HEK293 (cell line): ENCODE results near the gene POLG2.

Experiments used
- CTCF ChIA-PET: fragments of 350-600 bp; formaldehyde crosslinking; extraction: SDS; loops from one replicate; lab custom pipeline; 2021; ENCODE audit warnings: antibody characterized with exemption; lab: Yijun Ruan, JAX
- POLR2A ChIA-PET: fragments of 300-600 bp; formaldehyde crosslinking; extraction: SDS; loops from one replicate; lab custom pipeline; 2020; ENCODE audit warnings: antibody characterized with exemption, inconsistent platforms; lab: Yijun Ruan, JAX
- H3K27ac ChIP-seq: fragments of 200-500 bp; sonication (Bioruptor generic); 2 replicates; pipeline ENCODE4 v1.5.1; 2014; ENCODE audit warnings: low read depth, low read length, control low read depth, inconsistent platforms; ENCODE audit errors: extremely low read depth
- H3K36me3 ChIP-seq, 2 experiments: fragments of 200-500 bp in 1 of 2; sonication (Bioruptor generic) in 1 of 2; 1 replicate in 1 of 2; 2 replicates in 1 of 2; pipeline ENCODE4 v1.5.1; 2014 to 2017; ENCODE audit warnings: inconsistent platforms in 2 of 2, low read length in 2 of 2; ENCODE audit not compliant: control insufficient read depth in 2 of 2, insufficient read depth in 1 of 2
- H3K4me1 ChIP-seq: fragments of 200-500 bp; sonication (Bioruptor generic); 2 replicates; pipeline ENCODE4 v1.5.1; 2014; ENCODE audit warnings: mild to moderate bottlenecking, low read length, inconsistent platforms; ENCODE audit not compliant: control insufficient read depth, insufficient read depth
- H3K4me3 ChIP-seq: 2 replicates; pipeline ENCODE4 v1.5.1; 2011; ENCODE audit warnings: low read depth, mild to moderate bottlenecking, control low read depth, low read length, moderate library complexity
- H3K9me3 ChIP-seq: fragments of 200-500 bp; sonication (Bioruptor generic); 2 replicates; pipeline ENCODE4 v1.5.1; 2014; ENCODE audit warnings: low read depth, low read length, inconsistent platforms; ENCODE audit not compliant: control insufficient read depth, insufficient read depth
- BCL11A ChIP-seq: fragments of 450-650 bp; formaldehyde crosslinking; IDR thresholded peaks from 2 replicates; pipeline ENCODE4 v1.5.1; 2016; ENCODE audit warnings: low read depth, missing biosample characterization, missing genetic modification characterization
- TCF7L2 ChIP-seq: IDR thresholded peaks from 2 replicates; pipeline ENCODE4 v1.6.1; 2011; ENCODE audit warnings: low read depth, mild to moderate bottlenecking, inconsistent platforms, low read length, moderate library complexity, borderline replicate concordance
- TRIM28 ChIP-seq: IDR thresholded peaks from 2 replicates; pipeline ENCODE4 v1.6.1; 2011; ENCODE audit warnings: low read length, control low read depth, borderline replicate concordance
- ZBTB20 ChIP-seq: fragments of 450-650 bp; formaldehyde crosslinking; IDR thresholded peaks from 2 replicates; pipeline ENCODE4 v1.5.1; 2016; ENCODE audit warnings: missing biosample characterization, missing genetic modification characterization
- ZFP3 ChIP-seq: fragments of 450-650 bp; formaldehyde crosslinking; IDR thresholded peaks from 2 replicates; pipeline ENCODE4 v1.5.1; 2016; ENCODE audit warnings: low read depth, missing biosample characterization, missing genetic modification characterization
- ZIC2 ChIP-seq: fragments of 450-650 bp; formaldehyde crosslinking; IDR thresholded peaks from 2 replicates; pipeline ENCODE4 v1.5.1; 2016; ENCODE audit warnings: missing biosample characterization, missing genetic modification characterization
- ZNF169 ChIP-seq: fragments of 450-650 bp; formaldehyde crosslinking; IDR thresholded peaks from 2 replicates; pipeline ENCODE4 v1.5.1; 2016; ENCODE audit warnings: missing biosample characterization, missing genetic modification characterization
- ZNF324 ChIP-seq: fragments of 450-650 bp; formaldehyde crosslinking; IDR thresholded peaks from 2 replicates; pipeline ENCODE4 v1.5.1; 2016; ENCODE audit warnings: missing biosample characterization, missing genetic modification characterization
- ZNF416 ChIP-seq: fragments of 450-650 bp; formaldehyde crosslinking; IDR thresholded peaks from 2 replicates; pipeline ENCODE4 v1.5.1; 2016; ENCODE audit warnings: missing biosample characterization, missing genetic modification characterization
- ZNF501 ChIP-seq: fragments of 450-650 bp; formaldehyde crosslinking; IDR thresholded peaks from 2 replicates; pipeline ENCODE4 v1.5.1; 2016; ENCODE audit warnings: missing biosample characterization, missing genetic modification characterization
- ZNF560 ChIP-seq: fragments of 450-650 bp; formaldehyde crosslinking; IDR thresholded peaks from 2 replicates; pipeline ENCODE4 v1.5.1; 2017; ENCODE audit warnings: missing biosample characterization, missing genetic modification characterization, borderline replicate concordance
- ZNF596 ChIP-seq: fragments of 450-650 bp; IDR thresholded peaks from 2 replicates; pipeline ENCODE4 v1.5.0; 2018; ENCODE audit warnings: missing biosample characterization, mild to moderate bottlenecking, missing genetic modification characterization, moderate library complexity
- ZNF658 ChIP-seq: fragments of 450-650 bp; formaldehyde crosslinking; IDR thresholded peaks from 2 replicates; pipeline ENCODE4; 2016; ENCODE audit warnings: missing biosample characterization, missing genetic modification characterization
- ZNF792 ChIP-seq: fragments of 450-650 bp; formaldehyde crosslinking; IDR thresholded peaks from 2 replicates; pipeline ENCODE4 v1.5.1; 2016; ENCODE audit warnings: missing biosample characterization, missing genetic modification characterization
- ZNF837 ChIP-seq: fragments of 450-650 bp; formaldehyde crosslinking; IDR thresholded peaks from 2 replicates; pipeline ENCODE4 v1.5.1; 2016; ENCODE audit warnings: missing biosample characterization, missing genetic modification characterization
- TF ChIP-seq, protein P1 (sequence below): fragments of 450-650 bp; formaldehyde crosslinking; IDR thresholded peaks from 2 replicates; pipeline ENCODE4 v1.5.1; 2016; ENCODE audit warnings: missing biosample characterization, missing genetic modification characterization
- TF ChIP-seq, protein P2 (sequence below): fragments of 450-650 bp; formaldehyde crosslinking; IDR thresholded peaks from 2 replicates; pipeline ENCODE4 v1.5.1; 2016; ENCODE audit warnings: missing biosample characterization, missing genetic modification characterization
- TF ChIP-seq, protein P3 (sequence below): fragments of 450-650 bp; formaldehyde crosslinking; IDR thresholded peaks from 2 replicates; pipeline ENCODE4 v1.5.1; 2017; ENCODE audit warnings: missing biosample characterization, missing genetic modification characterization
- TF ChIP-seq, protein P4 (sequence below): fragments of 450-650 bp; formaldehyde crosslinking; IDR thresholded peaks from 2 replicates; pipeline ENCODE4 v1.5.1; 2017; ENCODE audit warnings: missing biosample characterization, missing genetic modification characterization
- TF ChIP-seq, protein P5 (sequence below): fragments of 450-650 bp; IDR thresholded peaks from 2 replicates; pipeline ENCODE4 v1.5.1; 2018; ENCODE audit warnings: missing biosample characterization, missing genetic modification characterization
- TF ChIP-seq, protein P6 (sequence below): fragments of 450-650 bp; formaldehyde crosslinking; IDR thresholded peaks from 2 replicates; pipeline ENCODE4 v1.5.1; 2017; ENCODE audit warnings: missing biosample characterization, missing genetic modification characterization
- TF ChIP-seq, protein P7 (sequence below): fragments of 450-650 bp; formaldehyde crosslinking; IDR thresholded peaks from 2 replicates; pipeline ENCODE4 v1.5.1; 2016; ENCODE audit warnings: missing biosample characterization, missing genetic modification characterization

Gene POLG2

DNA sequence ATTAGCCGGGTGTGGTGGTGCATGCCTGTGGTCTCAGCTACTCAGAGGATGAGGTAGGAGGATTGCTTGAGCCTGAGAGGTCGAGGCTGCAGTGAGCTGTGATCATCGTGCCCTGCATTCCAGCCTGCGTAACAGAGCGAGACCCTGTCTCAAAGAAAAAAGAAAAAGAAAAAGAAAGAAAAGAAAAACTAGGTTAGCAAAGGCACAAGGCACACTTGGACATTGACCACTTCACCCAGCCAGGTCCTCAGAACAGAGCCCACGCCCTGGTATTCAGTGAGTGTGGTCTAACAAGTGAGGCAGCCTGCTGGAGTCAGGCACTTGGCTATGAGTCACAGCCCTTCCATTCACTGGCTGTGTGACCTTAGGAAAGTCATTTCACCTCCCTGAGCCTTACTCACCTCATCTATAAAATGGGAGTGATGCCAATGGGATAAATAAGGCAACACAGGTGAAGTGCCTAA is 37.5 kb downstream of the POLG2 start (continued):
- TF ChIP-seq ZIC2 (tag by site-specific recombination) (no peak), ZNF560 (tag by site-specific recombination) (no peak), BCL11A (no peak)
- TF ChIP-seq, protein P1, sequence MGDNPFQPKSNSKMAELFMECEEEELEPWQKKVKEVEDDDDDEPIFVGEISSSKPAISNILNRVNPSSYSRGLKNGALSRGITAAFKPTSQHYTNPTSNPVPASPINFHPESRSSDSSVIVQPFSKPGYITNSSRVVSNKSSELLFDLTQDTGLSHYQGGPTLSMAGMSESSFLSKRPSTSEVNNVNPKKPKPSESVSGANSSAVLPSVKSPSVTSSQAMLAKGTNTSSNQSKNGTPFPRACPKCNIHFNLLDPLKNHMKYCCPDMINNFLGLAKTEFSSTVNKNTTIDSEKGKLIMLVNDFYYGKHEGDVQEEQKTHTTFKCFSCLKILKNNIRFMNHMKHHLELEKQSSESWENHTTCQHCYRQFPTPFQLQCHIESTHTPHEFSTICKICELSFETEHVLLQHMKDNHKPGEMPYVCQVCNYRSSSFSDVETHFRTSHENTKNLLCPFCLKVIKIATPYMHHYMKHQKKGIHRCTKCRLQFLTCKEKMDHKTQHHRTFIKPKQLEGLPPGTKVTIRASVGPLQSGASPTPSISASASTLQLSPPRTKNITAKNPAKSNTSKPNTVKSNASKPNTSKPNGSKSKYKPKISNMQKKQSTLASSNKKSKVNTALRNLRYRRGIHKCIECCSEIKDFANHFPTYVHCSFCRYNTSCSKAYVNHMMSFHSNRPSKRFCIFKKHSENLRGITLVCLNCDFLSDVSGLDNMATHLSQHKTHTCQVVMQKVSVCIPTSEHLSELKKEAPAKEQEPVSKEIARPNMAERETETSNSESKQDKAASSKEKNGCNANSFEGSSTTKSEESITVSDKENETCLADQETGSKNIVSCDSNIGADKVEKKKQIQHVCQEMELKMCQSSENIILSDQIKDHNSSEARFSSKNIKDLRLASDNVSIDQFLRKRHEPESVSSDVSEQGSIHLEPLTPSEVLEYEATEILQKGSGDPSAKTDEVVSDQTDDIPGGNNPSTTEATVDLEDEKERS (tag by site-specific recombination), result no peak
- TF ChIP-seq, all 188 proteins: peak for 0

DNA sequence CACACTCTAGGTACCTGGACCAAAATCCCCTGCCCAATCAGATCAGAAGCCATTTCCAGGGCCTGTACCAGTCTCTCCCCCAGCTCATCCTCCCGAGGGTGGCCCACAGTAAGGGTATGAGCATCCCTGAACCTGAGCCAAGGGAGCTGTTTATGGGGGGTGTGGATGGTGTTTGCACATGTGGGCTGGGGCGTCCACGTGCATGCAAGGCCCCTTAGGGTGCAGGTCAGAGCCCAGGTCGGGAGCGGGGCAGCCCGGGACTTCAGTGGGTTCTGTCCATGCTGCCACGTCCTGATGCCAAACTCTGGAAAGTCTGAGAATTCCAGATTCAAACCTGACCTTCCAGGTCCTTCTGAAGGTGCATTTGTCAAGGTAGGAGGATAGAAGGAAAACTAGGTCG is 38.1 kb downstream of the POLG2 start:
- POLR2A ChIA-PET, result no interaction called here
- H3K4me1 ChIP-seq, result no peaks in the 10 kb centered on the region

More for the DNA sequence above, 38.1 kb downstream of the POLG2 start:
- Histone ChIP-seq H3K36me3 (no peaks in the 10 kb centered on the region), H3K27ac (no peak overlapping the region), H3K9me3 (no peaks in the 10 kb centered on the region), H3K4me3 (no peak overlapping the region)
- CTCF ChIA-PET, result no interaction called here
- TF ChIP-seq ZBTB20 (tag by site-specific recombination) (no peak), ZNF658 (tag by site-specific recombination) (no peak), TRIM28 (no peak), ZNF501 (no peak), ZNF169 (tag by site-specific recombination) (no peak), ZNF596 (tag by site-specific recombination) (no peak), ZFP3 (tag by site-specific recombination) (no peak), ZNF792 (no peak), ZNF416 (tag by site-specific recombination) (no peak), TCF7L2 (no peak), ZNF324 (tag by site-specific recombination) (no peak), ZNF837 (no peak)
- TF ChIP-seq, protein P2, sequence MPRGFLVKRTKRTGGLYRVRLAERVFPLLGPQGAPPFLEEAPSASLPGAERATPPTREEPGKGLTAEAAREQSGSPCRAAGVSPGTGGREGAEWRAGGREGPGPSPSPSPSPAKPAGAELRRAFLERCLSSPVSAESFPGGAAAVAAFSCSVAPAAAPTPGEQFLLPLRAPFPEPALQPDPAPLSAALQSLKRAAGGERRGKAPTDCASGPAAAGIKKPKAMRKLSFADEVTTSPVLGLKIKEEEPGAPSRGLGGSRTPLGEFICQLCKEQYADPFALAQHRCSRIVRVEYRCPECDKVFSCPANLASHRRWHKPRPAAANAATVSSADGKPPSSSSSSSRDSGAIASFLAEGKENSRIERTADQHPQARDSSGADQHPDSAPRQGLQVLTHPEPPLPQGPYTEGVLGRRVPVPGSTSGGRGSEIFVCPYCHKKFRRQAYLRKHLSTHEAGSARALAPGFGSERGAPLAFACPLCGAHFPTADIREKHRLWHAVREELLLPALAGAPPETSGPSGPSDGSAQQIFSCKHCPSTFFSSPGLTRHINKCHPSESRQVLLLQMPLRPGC (tag by site-specific recombination), result no peak
- TF ChIP-seq, protein P3, sequence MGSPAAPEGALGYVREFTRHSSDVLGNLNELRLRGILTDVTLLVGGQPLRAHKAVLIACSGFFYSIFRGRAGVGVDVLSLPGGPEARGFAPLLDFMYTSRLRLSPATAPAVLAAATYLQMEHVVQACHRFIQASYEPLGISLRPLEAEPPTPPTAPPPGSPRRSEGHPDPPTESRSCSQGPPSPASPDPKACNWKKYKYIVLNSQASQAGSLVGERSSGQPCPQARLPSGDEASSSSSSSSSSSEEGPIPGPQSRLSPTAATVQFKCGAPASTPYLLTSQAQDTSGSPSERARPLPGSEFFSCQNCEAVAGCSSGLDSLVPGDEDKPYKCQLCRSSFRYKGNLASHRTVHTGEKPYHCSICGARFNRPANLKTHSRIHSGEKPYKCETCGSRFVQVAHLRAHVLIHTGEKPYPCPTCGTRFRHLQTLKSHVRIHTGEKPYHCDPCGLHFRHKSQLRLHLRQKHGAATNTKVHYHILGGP, result no peak
- TF ChIP-seq, protein P4, sequence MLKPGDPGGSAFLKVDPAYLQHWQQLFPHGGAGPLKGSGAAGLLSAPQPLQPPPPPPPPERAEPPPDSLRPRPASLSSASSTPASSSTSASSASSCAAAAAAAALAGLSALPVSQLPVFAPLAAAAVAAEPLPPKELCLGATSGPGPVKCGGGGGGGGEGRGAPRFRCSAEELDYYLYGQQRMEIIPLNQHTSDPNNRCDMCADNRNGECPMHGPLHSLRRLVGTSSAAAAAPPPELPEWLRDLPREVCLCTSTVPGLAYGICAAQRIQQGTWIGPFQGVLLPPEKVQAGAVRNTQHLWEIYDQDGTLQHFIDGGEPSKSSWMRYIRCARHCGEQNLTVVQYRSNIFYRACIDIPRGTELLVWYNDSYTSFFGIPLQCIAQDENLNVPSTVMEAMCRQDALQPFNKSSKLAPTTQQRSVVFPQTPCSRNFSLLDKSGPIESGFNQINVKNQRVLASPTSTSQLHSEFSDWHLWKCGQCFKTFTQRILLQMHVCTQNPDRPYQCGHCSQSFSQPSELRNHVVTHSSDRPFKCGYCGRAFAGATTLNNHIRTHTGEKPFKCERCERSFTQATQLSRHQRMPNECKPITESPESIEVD, result no peak
- TF ChIP-seq, protein P5, sequence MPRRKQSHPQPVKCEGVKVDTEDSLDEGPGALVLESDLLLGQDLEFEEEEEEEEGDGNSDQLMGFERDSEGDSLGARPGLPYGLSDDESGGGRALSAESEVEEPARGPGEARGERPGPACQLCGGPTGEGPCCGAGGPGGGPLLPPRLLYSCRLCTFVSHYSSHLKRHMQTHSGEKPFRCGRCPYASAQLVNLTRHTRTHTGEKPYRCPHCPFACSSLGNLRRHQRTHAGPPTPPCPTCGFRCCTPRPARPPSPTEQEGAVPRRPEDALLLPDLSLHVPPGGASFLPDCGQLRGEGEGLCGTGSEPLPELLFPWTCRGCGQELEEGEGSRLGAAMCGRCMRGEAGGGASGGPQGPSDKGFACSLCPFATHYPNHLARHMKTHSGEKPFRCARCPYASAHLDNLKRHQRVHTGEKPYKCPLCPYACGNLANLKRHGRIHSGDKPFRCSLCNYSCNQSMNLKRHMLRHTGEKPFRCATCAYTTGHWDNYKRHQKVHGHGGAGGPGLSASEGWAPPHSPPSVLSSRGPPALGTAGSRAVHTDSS, result no peak
- TF ChIP-seq, protein P6, sequence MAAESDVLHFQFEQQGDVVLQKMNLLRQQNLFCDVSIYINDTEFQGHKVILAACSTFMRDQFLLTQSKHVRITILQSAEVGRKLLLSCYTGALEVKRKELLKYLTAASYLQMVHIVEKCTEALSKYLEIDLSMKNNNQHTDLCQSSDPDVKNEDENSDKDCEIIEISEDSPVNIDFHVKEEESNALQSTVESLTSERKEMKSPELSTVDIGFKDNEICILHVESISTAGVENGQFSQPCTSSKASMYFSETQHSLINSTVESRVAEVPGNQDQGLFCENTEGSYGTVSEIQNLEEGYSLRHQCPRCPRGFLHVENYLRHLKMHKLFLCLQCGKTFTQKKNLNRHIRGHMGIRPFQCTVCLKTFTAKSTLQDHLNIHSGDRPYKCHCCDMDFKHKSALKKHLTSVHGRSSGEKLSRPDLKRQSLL, result no peak
- TF ChIP-seq, protein P7, sequence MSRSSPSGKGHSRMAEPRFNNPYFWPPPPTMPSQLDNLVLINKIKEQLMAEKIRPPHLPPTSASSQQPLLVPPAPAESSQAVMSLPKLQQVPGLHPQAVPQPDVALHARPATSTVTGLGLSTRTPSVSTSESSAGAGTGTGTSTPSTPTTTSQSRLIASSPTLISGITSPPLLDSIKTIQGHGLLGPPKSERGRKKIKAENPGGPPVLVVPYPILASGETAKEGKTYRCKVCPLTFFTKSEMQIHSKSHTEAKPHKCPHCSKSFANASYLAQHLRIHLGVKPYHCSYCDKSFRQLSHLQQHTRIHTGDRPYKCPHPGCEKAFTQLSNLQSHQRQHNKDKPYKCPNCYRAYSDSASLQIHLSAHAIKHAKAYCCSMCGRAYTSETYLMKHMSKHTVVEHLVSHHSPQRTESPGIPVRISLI, result no peak
